ENCODE results near the gene BRAF. TPM values are rescaled to one million over a fixed set of nuclear protein-coding genes. Genes with fewer than 3 reads are reported as not detected.

The BRAF gene
- total and polyA plus RNA-seq, 2 of the 8 experiments (the other 6 are each of a cell fraction or from before 2014, with no cell fraction given): 11.4 to 32.6 TPM

- CTCF ChIA-PET (ENCODE audit: partially characterized antibody): interaction anchor here (1.1 to 1.7 kb wide), 3 partner anchors 10 to 14 kb away, joined by 5 to 6 read pairs (median 6); no protein-coding TSS in a partner anchor
- H3K9me3 ChIP-seq (ENCODE audit: insufficient read depth in 2 of 2, low read depth in 1 of 2, low read length in 1 of 2): no peaks in the 10 kb centered on the region
- TF ChIP-seq JUND (IDR thresholded peaks at IDR 0.05; ENCODE audit: low read length) (no peak), SUZ12 (IDR thresholded peaks at IDR 0.05; ENCODE audit: low read length) (no peak), RFX5 (IDR thresholded peaks at IDR 0.05; ENCODE audit: borderline replicate concordance, low read depth, low read length) (no peak), SAP30 (IDR thresholded peaks at IDR 0.05; ENCODE audit: insufficient read depth, insufficient replicate concordance, low read length) (no peak), EGR1 (IDR thresholded peaks at IDR 0.05; ENCODE audit: borderline replicate concordance, low read depth, low read length) (no peak), POLR2A (IDR thresholded peaks at IDR 0.05; ENCODE audit: control extremely low read depth in 1 of 2, low read depth in 2 of 2, low read length in 2 of 2) (no peak), SP2 (IDR thresholded peaks at IDR 0.05; ENCODE audit: low read length) (no peak), RAD21 (IDR thresholded peaks at IDR 0.05 in 1 of 2, conservative IDR thresholded peaks at IDR 0.05 in 1 of 2; ENCODE audit: low read depth in 2 of 2, low read length in 2 of 2) (no peak), SRF (IDR thresholded peaks at IDR 0.05; ENCODE audit: low read depth, low read length) (no peak), TAF7 (optimal IDR thresholded peaks at IDR 0.05; ENCODE audit: borderline replicate concordance, low read depth, low read length) (no peak), RNF2 (IDR thresholded peaks at IDR 0.05; ENCODE audit: borderline replicate concordance, low read depth, low read length, missing control alignments, poor library complexity, severe bottlenecking) (no peak), FOSL1 (IDR thresholded peaks at IDR 0.05; ENCODE audit: insufficient read depth, low read depth, low read length) (no peak), TCF12 (IDR thresholded peaks at IDR 0.05; ENCODE audit: low read depth, low read length) (no peak)
These were observed 254.3 kb downstream of the BRAF start for GRCh38 chr7:140670343-140670935.

More at GRCh38 chr7:140670343-140670935, 254.3 kb downstream of the BRAF start:
- H3K18ac ChIP-seq (ENCODE audit: extremely low read depth, low read length): no peak overlapping the region
- no peak overlapping the region for H2AFZ ChIP-seq (ENCODE audit: low read length)
- no peak overlapping the region for H4K5ac ChIP-seq (ENCODE audit: insufficient read length, low read depth, low read length)
- no peak overlapping the region for H3K14ac ChIP-seq (ENCODE audit: insufficient read length)
- peaks cover 5% of the 10 kb centered on the region; the same call in 1 of the 2 replicates for H3K23me2 ChIP-seq (ENCODE audit: low read depth, low read length)
- POLR2A ChIA-PET (ENCODE audit: partially characterized antibody): no interaction called here
- 92% methylated on average over 4 of the region's 4 CpGs; no CpG with 5 or more reads in 1 of the 2 experiments for WGBS, 2 experiments (ENCODE audit: extremely low coverage in 1 of 2, insufficient coverage in 1 of 2, insufficient read length in 1 of 2, insufficient replicate concordance in 2 of 2, low coverage in 1 of 2, low lambda C conversion rate in 2 of 2, missing lambda C conversion rate in 1 of 2)
- no peak overlapping the region for H4K91ac ChIP-seq (replicated peaks; ENCODE audit: insufficient read length, low read length)
- no peak overlapping the region for H2BK5ac ChIP-seq (ENCODE audit: low read depth, low read length)
- H3K4me2 ChIP-seq (ENCODE audit: insufficient read depth in 1 of 2, low read depth in 2 of 2, low read length in 2 of 2): no peak overlapping the region
- H2BK20ac ChIP-seq (ENCODE audit: low read length): 0 out of 2 replicates have a peak overlapping the region, but pooled peaks have one; percentile 72
- H2AK5ac ChIP-seq (ENCODE audit: low read depth, low read length): no peak overlapping the region
- no peaks in the 10 kb centered on the region for H3K36me3 ChIP-seq (ENCODE audit: control insufficient read depth in 2 of 4, insufficient read depth in 4 of 4, low read length in 3 of 4)
- H4K8ac ChIP-seq (ENCODE audit: extremely low read depth, insufficient read depth, low read length): no peak overlapping the region
- FAIRE-seq (no peak), DNase-seq (ENCODE audit: low read depth in 1 of 2, low spot score in 2 of 2) (no peak)
- no peak overlapping the region for H3K4ac ChIP-seq (replicated peaks; ENCODE audit: insufficient read length, low read depth, low read length)
- no peak overlapping the region for H3K23ac ChIP-seq (ENCODE audit: insufficient read length)
- no peak overlapping the region for H3K4me3 ChIP-seq (ENCODE audit: extremely low read depth in 1 of 4, insufficient read depth in 2 of 4, low read depth in 3 of 4, low read length in 4 of 4)
- H4K20me1 ChIP-seq (replicated peaks in 1 of 2; ENCODE audit: control insufficient read depth in 1 of 2, insufficient read depth in 2 of 2, low read length in 2 of 2): no peaks in the 10 kb centered on the region
- no peaks in the 10 kb centered on the region for H3K79me1 ChIP-seq (ENCODE audit: low read depth, low read length)
- no peaks in the 10 kb centered on the region for H3K79me2 ChIP-seq (ENCODE audit: control insufficient read depth in 1 of 2, insufficient read depth in 2 of 2, low read length in 2 of 2)
- H3K27me3 ChIP-seq (replicated peaks in 1 of 4; ENCODE audit: control insufficient read depth in 3 of 4, extremely low read depth in 1 of 4, insufficient read depth in 3 of 4, low read length in 3 of 4): peaks cover 0 to 8% (median 2%) of the 10 kb centered on the region in 4 experiments; a peak in 3 of 7 replicates
- no peak overlapping the region for H3K27ac ChIP-seq (ENCODE audit: low read depth, low read length)
- H2BK15ac ChIP-seq (ENCODE audit: low read length): no peak overlapping the region
- peaks cover 0 to 6% (median 2%) of the 10 kb centered on the region in 4 experiments; a peak in 5 of 7 replicates for H3K4me1 ChIP-seq (replicated peaks in 1 of 4; ENCODE audit: control insufficient read depth in 3 of 4, insufficient read depth in 4 of 4, low read length in 3 of 4)
- H2BK12ac ChIP-seq (ENCODE audit: low read depth, low read length): no peak overlapping the region
- H3K56ac ChIP-seq (replicated peaks; ENCODE audit: insufficient read length, low read depth, low read length): no peak overlapping the region
- no peak overlapping the region for H2BK120ac ChIP-seq (replicated peaks; ENCODE audit: low read depth, low read length)
- H3K9ac ChIP-seq (replicated peaks in 1 of 4; ENCODE audit: extremely low read depth in 1 of 4, low read depth in 3 of 4, low read length in 3 of 4): no peak overlapping the region
